Lower lobe of right lung (tissue), 2 donors: ENCODE measurements around the gene SRD5A3. TPM values are rescaled to one million over a fixed set of nuclear protein-coding genes. Genes with fewer than 3 reads are reported as not detected.
A peak's percentile ranks its signal among the peaks of the same experiment; 100 is the strongest.

Experiments
- ATAC-seq, 2 donors: fragments of 200-7000 bp; cut with Tn5 transposase; one replicate each; pipeline ENCODE4 v1.9.1; 2020 to 2022; ENCODE audit warnings: mild to moderate bottlenecking in 2 of 2, moderate library complexity in 2 of 2
- DNase-seq: peaks from one replicate; pipeline ENCODE4 v3.0.0-alpha.2; 2020
- H3K27ac ChIP-seq: fragments of 200-600 bp; one replicate; pipeline ENCODE4 v1.8.0; 2022
- H3K27me3 ChIP-seq: fragments of 200-600 bp; one replicate; pipeline ENCODE4 v1.8.0; 2022; ENCODE audit warnings: low read depth
- H3K36me3 ChIP-seq: fragments of 200-600 bp; one replicate; pipeline ENCODE4 v1.8.0; 2022; ENCODE audit warnings: mild to moderate bottlenecking
- H3K4me1 ChIP-seq: fragments of 200-600 bp; one replicate; pipeline ENCODE4 v1.8.0; 2022
- H3K4me3 ChIP-seq: fragments of 200-600 bp; one replicate; pipeline ENCODE4 v1.8.0; 2022; ENCODE audit warnings: mild to moderate bottlenecking
- H3K9me3 ChIP-seq: fragments of 200-600 bp; one replicate; pipeline ENCODE4 v1.8.0; 2022
- intact Hi-C: fragments of 100-400 bp; cut with DNase I; formaldehyde crosslinking; loops from one replicate; pipeline ENCODE4 v1.11.0; 2022
- total RNA-seq: library from RNA; stranded (reverse); fragmentation: NEBNext Ultra II Directional; extraction: Animal tissue kit (Norgen Biotek cat#: 25700); gene quantifications from one replicate; pipeline ENCODE4 v1.2.1, GENCODE V29; 2021
- TF ChIP-seq, protein P1 (sequence below): fragments of 200-600 bp; IDR thresholded peaks from one replicate; pipeline ENCODE4 v1.8.0; 2022; ENCODE audit warnings: antibody characterized with exemption, mild to moderate bottlenecking
- donor health status: DM: no; HTN: yes; CAD: no; lungs with severe emphysema.

Gene SRD5A3
- total RNA-seq, 1 donor from 2014 or later, result 21.1 TPM

DNA sequence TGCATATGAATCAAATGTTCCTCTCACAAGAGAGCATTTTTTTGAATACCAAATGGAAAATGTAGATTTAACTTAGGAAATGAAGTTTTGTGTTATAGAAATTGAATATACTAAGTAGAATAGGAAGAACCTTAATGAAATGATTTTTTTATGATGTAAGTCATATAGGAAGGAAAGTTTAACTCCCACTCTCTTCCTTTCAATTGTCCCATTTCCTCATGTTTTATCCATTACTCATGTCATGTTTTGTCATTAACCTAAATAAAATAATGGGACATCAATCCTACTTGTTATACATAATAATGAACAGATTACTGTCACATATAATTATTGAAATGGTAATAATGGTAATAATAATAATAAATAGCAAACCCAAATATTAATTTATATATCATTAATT is 22.7 kb upstream of the SRD5A3 start:
- intact Hi-C loops, result loop anchor here (5.0 to 10.0 kb wide), 2 partner anchors 151 to 349 kb away; no protein-coding TSS in a partner anchor
- ATAC-seq (no peak), DNase-seq (no peak)
- Histone ChIP-seq H3K27ac (no peak overlapping the region), H3K9me3 (no peaks in the 10 kb centered on the region), H3K27me3 (no peaks in the 10 kb centered on the region), H3K4me3 (no peak overlapping the region), H3K36me3 (no peaks in the 10 kb centered on the region), H3K4me1 (no peaks in the 10 kb centered on the region)
- TF ChIP-seq, protein P1, sequence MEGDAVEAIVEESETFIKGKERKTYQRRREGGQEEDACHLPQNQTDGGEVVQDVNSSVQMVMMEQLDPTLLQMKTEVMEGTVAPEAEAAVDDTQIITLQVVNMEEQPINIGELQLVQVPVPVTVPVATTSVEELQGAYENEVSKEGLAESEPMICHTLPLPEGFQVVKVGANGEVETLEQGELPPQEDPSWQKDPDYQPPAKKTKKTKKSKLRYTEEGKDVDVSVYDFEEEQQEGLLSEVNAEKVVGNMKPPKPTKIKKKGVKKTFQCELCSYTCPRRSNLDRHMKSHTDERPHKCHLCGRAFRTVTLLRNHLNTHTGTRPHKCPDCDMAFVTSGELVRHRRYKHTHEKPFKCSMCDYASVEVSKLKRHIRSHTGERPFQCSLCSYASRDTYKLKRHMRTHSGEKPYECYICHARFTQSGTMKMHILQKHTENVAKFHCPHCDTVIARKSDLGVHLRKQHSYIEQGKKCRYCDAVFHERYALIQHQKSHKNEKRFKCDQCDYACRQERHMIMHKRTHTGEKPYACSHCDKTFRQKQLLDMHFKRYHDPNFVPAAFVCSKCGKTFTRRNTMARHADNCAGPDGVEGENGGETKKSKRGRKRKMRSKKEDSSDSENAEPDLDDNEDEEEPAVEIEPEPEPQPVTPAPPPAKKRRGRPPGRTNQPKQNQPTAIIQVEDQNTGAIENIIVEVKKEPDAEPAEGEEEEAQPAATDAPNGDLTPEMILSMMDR, result no peak

DNA sequence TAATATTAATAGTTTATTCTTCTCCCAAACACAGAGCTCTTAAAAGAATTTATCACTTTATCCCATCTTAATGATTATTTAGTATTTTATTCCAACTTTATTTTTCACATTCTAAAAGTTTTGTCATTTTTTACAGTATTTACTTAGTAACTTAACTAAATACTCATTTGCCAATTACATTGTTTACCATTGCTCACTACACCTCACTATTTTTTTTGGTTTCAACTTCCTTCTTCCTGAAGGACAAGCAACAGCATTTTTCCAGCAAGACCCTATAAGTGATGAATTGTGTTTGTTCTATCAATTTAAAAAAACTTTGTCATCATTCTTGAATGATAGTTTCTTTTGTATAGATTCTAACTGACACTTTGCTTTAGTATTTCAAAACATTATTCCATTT is 19.4 kb upstream of the SRD5A3 start:
- peak in 1 of 2 donors; percentile 54 for ATAC-seq
- no peaks in the 10 kb centered on the region for H3K27me3 ChIP-seq
- no peaks in the 10 kb centered on the region for H3K36me3 ChIP-seq
- peaks cover 7% of the 10 kb centered on the region for H3K9me3 ChIP-seq
- intact Hi-C loops, result loop anchor here (10.0 kb wide), 1 partner anchor 352 kb away; no protein-coding TSS in a partner anchor
- no peak for DNase-seq
- no peak overlapping the region for H3K4me3 ChIP-seq
- no peak overlapping the region for H3K27ac ChIP-seq
- TF ChIP-seq, protein P1, result no peak
- H3K4me1 ChIP-seq, result no peaks in the 10 kb centered on the region

DNA sequence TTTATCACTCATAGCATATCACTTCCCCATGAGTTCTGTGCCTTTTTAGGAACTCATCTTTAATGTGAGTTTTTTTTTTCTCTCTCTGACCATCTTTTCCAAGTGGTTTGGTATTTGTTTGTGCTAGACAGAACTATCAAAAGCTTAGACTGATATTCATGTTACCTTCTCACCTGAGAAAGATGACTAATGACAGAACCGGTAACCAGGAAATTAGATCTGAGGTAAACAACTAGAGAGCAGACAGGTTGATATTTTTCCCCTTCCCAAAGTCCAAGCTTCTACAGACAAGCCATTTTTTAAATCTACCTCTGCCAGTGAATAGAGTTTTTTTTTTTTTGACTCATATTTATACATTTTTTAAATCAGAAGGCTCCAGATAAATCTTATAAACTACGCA is 17.0 kb upstream of the SRD5A3 start:
- intact Hi-C loops, result loop anchor here (10.0 kb wide), 1 partner anchor 354 kb away; no protein-coding TSS in a partner anchor
- no peaks in the 10 kb centered on the region for H3K36me3 ChIP-seq
- no peaks in the 10 kb centered on the region for H3K4me1 ChIP-seq
- ATAC-seq (no peak), DNase-seq (no peak)
- H3K27me3 ChIP-seq, result no peaks in the 10 kb centered on the region
- no peak overlapping the region for H3K4me3 ChIP-seq
- H3K27ac ChIP-seq, result no peak overlapping the region
- TF ChIP-seq, protein P1, result no peak
- peaks cover 7% of the 10 kb centered on the region for H3K9me3 ChIP-seq

DNA sequence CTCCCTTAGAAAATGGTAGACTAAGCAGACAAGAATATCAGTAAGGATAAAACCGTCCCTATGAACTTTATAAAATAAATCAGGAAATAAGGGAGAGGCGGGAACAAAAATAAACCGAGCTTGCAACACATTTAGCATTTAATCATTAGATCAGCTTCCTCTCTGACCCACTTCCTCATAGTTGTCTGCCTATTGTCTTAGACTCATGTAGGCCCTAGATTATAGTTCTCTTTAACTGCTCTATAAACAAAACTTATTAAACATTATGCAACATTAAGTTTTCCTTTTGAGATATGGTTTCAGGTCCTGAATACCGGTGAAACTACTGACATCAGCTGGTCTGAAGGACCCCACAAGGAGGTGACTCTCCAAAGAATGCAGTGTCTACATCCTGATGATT is 15.8 kb upstream of the SRD5A3 start:
- ATAC-seq (peak; percentile 59 to 80), DNase-seq (no peak)
- TF ChIP-seq, protein P1, result no peak
- Histone ChIP-seq H3K27me3 (no peaks in the 10 kb centered on the region), H3K4me1 (no peaks in the 10 kb centered on the region), H3K4me3 (no peak overlapping the region), H3K36me3 (no peaks in the 10 kb centered on the region), H3K27ac (peak overlapping the region; percentile 61), H3K9me3 (peaks cover 7% of the 10 kb centered on the region)
- intact Hi-C loops, result no loop called here

DNA sequence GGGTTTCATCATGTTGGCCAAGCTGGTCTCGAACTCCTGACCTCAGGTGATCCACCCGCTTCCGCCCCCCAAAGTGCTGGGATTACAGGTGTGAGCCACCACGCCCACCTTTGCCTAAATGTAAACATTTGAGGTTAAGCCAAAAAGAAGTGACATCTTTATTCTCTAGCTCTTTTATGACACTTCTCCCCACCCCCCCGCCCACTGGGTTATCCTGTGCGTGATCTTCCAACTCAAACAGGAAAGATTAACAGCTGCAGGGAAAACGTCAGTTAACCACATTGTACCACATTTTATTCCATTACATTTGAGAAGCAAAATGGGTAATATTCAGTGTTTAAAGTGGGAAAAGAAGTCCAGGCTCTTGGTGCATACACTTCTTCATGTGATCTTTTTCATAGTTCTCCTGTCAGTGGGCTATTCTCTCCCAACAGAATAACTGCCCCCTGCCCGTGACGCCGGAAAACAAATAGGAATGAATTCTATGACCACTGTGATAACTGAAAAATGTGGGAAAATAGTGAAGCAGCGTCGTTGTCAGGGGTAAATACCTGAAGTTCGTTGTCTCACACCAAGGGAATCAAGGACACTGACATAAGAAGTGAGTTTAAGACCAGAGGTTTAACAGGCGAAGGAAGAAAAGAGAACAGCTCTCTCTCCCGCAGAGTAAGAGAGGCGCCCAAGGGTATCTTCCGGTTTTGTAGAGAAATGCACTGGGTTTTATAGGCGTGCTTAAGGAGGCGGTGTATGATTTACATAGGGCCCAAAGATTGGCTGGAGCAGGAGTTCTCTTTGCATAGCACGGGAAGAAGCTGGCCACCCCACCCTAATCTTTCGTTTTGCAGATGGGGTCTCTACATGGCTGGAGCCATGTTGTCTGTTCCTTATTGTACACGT is 9.7 kb upstream of the SRD5A3 start:
- H3K27ac ChIP-seq, result no peak overlapping the region
- H3K27me3 ChIP-seq, result no peaks in the 10 kb centered on the region
- H3K36me3 ChIP-seq, result no peaks in the 10 kb centered on the region
- ATAC-seq (no peak), DNase-seq (no peak)
- H3K9me3 ChIP-seq, result no peaks in the 10 kb centered on the region
- TF ChIP-seq, protein P1, result no peak
- H3K4me3 ChIP-seq, result no peak overlapping the region
- intact Hi-C loops, result no loop called here
- H3K4me1 ChIP-seq, result peaks cover 5% of the 10 kb centered on the region
